Cardiac muscle cell (in vitro differentiated cells and primary cell): Measurements from ENCODE around the gene HEBP2. TPM values are rescaled to one million over a fixed set of nuclear protein-coding genes. Genes with fewer than 3 reads are reported as not detected.

ENCODE experiments used
- DNase-seq, 2 donors: peaks; one replicate each; pipeline versions ENCODE4 v3.0.0 to v3.0.0-alpha.2; 2010 to 2017; ENCODE audit warnings: low read depth in 1 of 2, low spot score in 1 of 2
- H3K27ac ChIP-seq: fragments of 200-600 bp; sonication (generic); 2 replicates; pipeline ENCODE4 v1.5.1; 2016
- H3K27me3 ChIP-seq: fragments of 200-600 bp; sonication (generic); 2 replicates; pipeline ENCODE4 v1.6.0; 2016; ENCODE audit warnings: control low read depth
- H3K36me3 ChIP-seq: fragments of 200-600 bp; sonication (generic); 2 replicates; pipeline ENCODE4 v1.5.1; 2016; ENCODE audit warnings: control low read depth
- H3K4me1 ChIP-seq: fragments of 200-600 bp; sonication (generic); 2 replicates; pipeline ENCODE4 v1.8.1; 2017; ENCODE audit warnings: low read depth, mild to moderate bottlenecking, mixed run types
- H3K4me3 ChIP-seq: fragments of 200-600 bp; sonication (generic); 2 replicates; pipeline ENCODE4 v1.5.1; 2016; ENCODE audit warnings: mild to moderate bottlenecking
- H3K9me3 ChIP-seq: fragments of 200-600 bp; sonication (generic); 2 replicates; pipeline ENCODE4 v1.5.1; 2017; ENCODE audit warnings: low read depth, mild to moderate bottlenecking, control low read depth
- CTCF ChIP-seq: IDR thresholded peaks from 2 replicates; pipeline ENCODE4 v1.5.1; 2012; ENCODE audit warnings: low read depth, mild to moderate bottlenecking, low read length
- polyA plus RNA-seq: library from polyadenylated mRNA; unstranded; fragments of >200 nt; fragmentation: Nextera tagmentation; extraction: Ambion mirVana; gene quantifications from 2 replicates; pipeline ENCODE4 v1.2.1, GENCODE V29; 2016
- total RNA-seq: library from RNA; depleted of rRNA; stranded (reverse); fragments of >200 nt; gene quantifications from 2 replicates; pipeline ENCODE4 v1.2.3, GENCODE V29; 2016

The HEBP2 gene
- total and polyA plus RNA-seq, 2 experiments from 2014 or later, result 55.9 to 109 TPM

GRCh38 chr6:138465007-138465645, 61.1 kb downstream of the HEBP2 start:
- no peak overlapping the region for H3K27ac ChIP-seq
- no peaks in the 10 kb centered on the region for H3K36me3 ChIP-seq
- no peak for TF ChIP-seq CTCF
- DNase-seq, result peak in 1 of 2 donors; percentile 90
- H3K4me3 ChIP-seq, result no peak overlapping the region
- H3K27me3 ChIP-seq, result no peaks in the 10 kb centered on the region
- no peaks in the 10 kb centered on the region for H3K9me3 ChIP-seq
- H3K4me1 ChIP-seq, result no peaks in the 10 kb centered on the region

- Histone ChIP-seq H3K4me3 (no peak overlapping the region), H3K9me3 (no peaks in the 10 kb centered on the region), H3K36me3 (no peaks in the 10 kb centered on the region), H3K27ac (no peak overlapping the region), H3K4me1 (no peaks in the 10 kb centered on the region), H3K27me3 (no peaks in the 10 kb centered on the region)
- no peak for DNase-seq
- no peak for TF ChIP-seq CTCF
These were observed 63.9 kb downstream of the HEBP2 start for GRCh38 chr6:138467901-138468300.

GRCh38 chr6:138468320-138469015, 64.4 kb downstream of the HEBP2 start:
- peak in 1 of 2 donors; percentile 20 for DNase-seq
- Histone ChIP-seq H3K9me3 (no peaks in the 10 kb centered on the region), H3K4me1 (no peaks in the 10 kb centered on the region), H3K27me3 (no peaks in the 10 kb centered on the region), H3K36me3 (no peaks in the 10 kb centered on the region), H3K4me3 (no peak overlapping the region), H3K27ac (no peak overlapping the region)
- no peak for TF ChIP-seq CTCF

Other genes starting within 250 kb of the HEBP2 start
- gene ARFGEF3, start 242.3 kb upstream of the HEBP2 start, total RNA-seq, result 1.1 TPM in 2 replicates
- gene ARFGEF3, start 242.3 kb upstream of the HEBP2 start, polyA plus RNA-seq, result 0.11 and 0.43 TPM in 2 replicates
- not detected in 2 replicates for gene PBOV1, start 185.7 kb upstream of the HEBP2 start, total RNA-seq
- not detected in 2 replicates for gene PBOV1, start 185.7 kb upstream of the HEBP2 start, polyA plus RNA-seq
- gene SMIM28, start 26.3 kb upstream of the HEBP2 start, total RNA-seq, result not detected in 2 replicates
- gene SMIM28, start 26.3 kb upstream of the HEBP2 start, polyA plus RNA-seq, result not detected in 2 replicates
- gene NHSL1, start 95.3 kb downstream of the HEBP2 start, total RNA-seq, result 8.4 and 11.3 TPM in 2 replicates
- gene NHSL1, start 95.3 kb downstream of the HEBP2 start, polyA plus RNA-seq, result 6.0 and 6.6 TPM in 2 replicates